ENCODE measurements around the gene NEDD4L. TPM values are rescaled to one million over a fixed set of nuclear protein-coding genes. Genes with fewer than 3 reads are reported as not detected.

NEDD4L gene
- total RNA-seq, 1 donor from 2014 or later: 3.8 TPM

GRCh38 chr18:58183226-58183625 is 139.2 kb downstream of the NEDD4L start:
- H3K4me1 Mint-ChIP-seq (ENCODE audit: low read depth): no peaks in the 10 kb centered on the region
- intact Hi-C loops (cut with micrococcal nuclease): no loop called here
- H3K36me3 Mint-ChIP-seq (ENCODE audit: low read depth): no peaks in the 10 kb centered on the region
- H3K9me3 Mint-ChIP-seq: no peaks in the 10 kb centered on the region
- no peak overlapping the region for H3K4me3 Mint-ChIP-seq
- peaks cover 9% of the 10 kb centered on the region for H3K27me3 Mint-ChIP-seq (ENCODE audit: insufficient read depth)
- no peak overlapping the region for H3K27ac Mint-ChIP-seq
- DNase-seq (ENCODE audit: low spot score): no peak

- no peaks in the 10 kb centered on the region for H3K4me1 Mint-ChIP-seq (ENCODE audit: low read depth)
- peaks cover 4% of the 10 kb centered on the region for H3K27me3 Mint-ChIP-seq (ENCODE audit: insufficient read depth)
- intact Hi-C loops (cut with micrococcal nuclease): no loop called here
- DNase-seq (ENCODE audit: low spot score): no peak
- no peaks in the 10 kb centered on the region for H3K9me3 Mint-ChIP-seq
- H3K27ac Mint-ChIP-seq: no peak overlapping the region
- no peaks in the 10 kb centered on the region for H3K36me3 Mint-ChIP-seq (ENCODE audit: low read depth)
- no peak overlapping the region for H3K4me3 Mint-ChIP-seq
Measured at GRCh38 chr18:58186258-58186948, 142.4 kb downstream of the NEDD4L start.

- H3K4me3 Mint-ChIP-seq: no peak overlapping the region
- H3K4me1 Mint-ChIP-seq (ENCODE audit: low read depth): no peaks in the 10 kb centered on the region
- DNase-seq (ENCODE audit: low spot score): no peak
- intact Hi-C loops (cut with micrococcal nuclease): no loop called here
- no peaks in the 10 kb centered on the region for H3K9me3 Mint-ChIP-seq
- H3K27me3 Mint-ChIP-seq (ENCODE audit: insufficient read depth): peaks cover 4% of the 10 kb centered on the region
- H3K27ac Mint-ChIP-seq: no peak overlapping the region
- H3K36me3 Mint-ChIP-seq (ENCODE audit: low read depth): no peaks in the 10 kb centered on the region
Measured at GRCh38 chr18:58187674-58188073, 143.6 kb downstream of the NEDD4L start.

- H3K9me3 Mint-ChIP-seq: no peaks in the 10 kb centered on the region
- no peak overlapping the region for H3K4me3 Mint-ChIP-seq
- no peaks in the 10 kb centered on the region for H3K36me3 Mint-ChIP-seq (ENCODE audit: low read depth)
- intact Hi-C loops (cut with micrococcal nuclease): no loop called here
- no peak for DNase-seq (ENCODE audit: low spot score)
- peaks cover 6% of the 10 kb centered on the region for H3K27me3 Mint-ChIP-seq (ENCODE audit: insufficient read depth)
- no peak overlapping the region for H3K27ac Mint-ChIP-seq
- no peaks in the 10 kb centered on the region for H3K4me1 Mint-ChIP-seq (ENCODE audit: low read depth)
Measured at GRCh38 chr18:58188996-58189395, 145.0 kb downstream of the NEDD4L start.

GRCh38 chr18:58190842-58191530 is 147.0 kb downstream of the NEDD4L start:
- peaks cover 9% of the 10 kb centered on the region for H3K4me1 Mint-ChIP-seq (ENCODE audit: low read depth)
- no peaks in the 10 kb centered on the region for H3K36me3 Mint-ChIP-seq (ENCODE audit: low read depth)
- no peak overlapping the region for H3K4me3 Mint-ChIP-seq
- no peaks in the 10 kb centered on the region for H3K9me3 Mint-ChIP-seq
- H3K27me3 Mint-ChIP-seq (ENCODE audit: insufficient read depth): peaks cover 6% of the 10 kb centered on the region
- intact Hi-C loops (cut with micrococcal nuclease): no loop called here
- no peak overlapping the region for H3K27ac Mint-ChIP-seq
- DNase-seq (ENCODE audit: low spot score): no peak

GRCh38 chr18:58191626-58192025 is 147.6 kb downstream of the NEDD4L start:
- no peak overlapping the region for H3K27ac Mint-ChIP-seq
- peaks cover 13% of the 10 kb centered on the region for H3K27me3 Mint-ChIP-seq (ENCODE audit: insufficient read depth)
- H3K4me3 Mint-ChIP-seq: no peak overlapping the region
- H3K36me3 Mint-ChIP-seq (ENCODE audit: low read depth): no peaks in the 10 kb centered on the region
- no peak for DNase-seq (ENCODE audit: low spot score)
- H3K4me1 Mint-ChIP-seq (ENCODE audit: low read depth): peaks cover 12% of the 10 kb centered on the region
- intact Hi-C loops (cut with micrococcal nuclease): no loop called here
- H3K9me3 Mint-ChIP-seq: no peaks in the 10 kb centered on the region

- H3K27ac Mint-ChIP-seq: no peak overlapping the region
Measured at GRCh38 chr18:58192519-58192918, 148.5 kb downstream of the NEDD4L start.

GRCh38 chr18:58194028-58194427 is 150.0 kb downstream of the NEDD4L start:
- Mint-ChIP-seq H3K27me3 (ENCODE audit: insufficient read depth) (peaks cover 15% of the 10 kb centered on the region), H3K27ac (no peak overlapping the region), H3K36me3 (ENCODE audit: low read depth) (no peaks in the 10 kb centered on the region), H3K4me3 (no peak overlapping the region), H3K9me3 (no peaks in the 10 kb centered on the region), H3K4me1 (ENCODE audit: low read depth) (peaks cover 12% of the 10 kb centered on the region)
- DNase-seq (ENCODE audit: low spot score): no peak
- intact Hi-C loops (cut with micrococcal nuclease): no loop called here

More at GRCh38 chr18:58192519-58192918, 148.5 kb downstream of the NEDD4L start:
- Mint-ChIP-seq H3K4me1 (ENCODE audit: low read depth) (peaks cover 12% of the 10 kb centered on the region), H3K36me3 (ENCODE audit: low read depth) (no peaks in the 10 kb centered on the region), H3K9me3 (no peaks in the 10 kb centered on the region), H3K27me3 (ENCODE audit: insufficient read depth) (peaks cover 15% of the 10 kb centered on the region), H3K4me3 (no peak overlapping the region)
- no peak for DNase-seq (ENCODE audit: low spot score)
- intact Hi-C loops (cut with micrococcal nuclease): no loop called here

- intact Hi-C loops (cut with micrococcal nuclease): no loop called here
- peak overlapping the region; percentile 38 for H3K4me3 Mint-ChIP-seq
- H3K36me3 Mint-ChIP-seq (ENCODE audit: low read depth): no peaks in the 10 kb centered on the region
- H3K27ac Mint-ChIP-seq: no peak overlapping the region
- H3K9me3 Mint-ChIP-seq: no peaks in the 10 kb centered on the region
- H3K4me1 Mint-ChIP-seq (ENCODE audit: low read depth): peaks cover 12% of the 10 kb centered on the region
- peaks cover 18% of the 10 kb centered on the region for H3K27me3 Mint-ChIP-seq (ENCODE audit: insufficient read depth)
- DNase-seq (ENCODE audit: low spot score): no peak
Measured at GRCh38 chr18:58195278-58195765, 151.3 kb downstream of the NEDD4L start.

- Mint-ChIP-seq H3K4me1 (ENCODE audit: low read depth) (peaks cover 12% of the 10 kb centered on the region), H3K27ac (no peak overlapping the region), H3K4me3 (no peak overlapping the region), H3K9me3 (no peaks in the 10 kb centered on the region), H3K27me3 (ENCODE audit: insufficient read depth) (peaks cover 18% of the 10 kb centered on the region), H3K36me3 (ENCODE audit: low read depth) (no peaks in the 10 kb centered on the region)
- intact Hi-C loops (cut with micrococcal nuclease): no loop called here
- DNase-seq (ENCODE audit: low spot score): no peak
Measured at GRCh38 chr18:58196164-58196563, 152.1 kb downstream of the NEDD4L start.

- intact Hi-C loops (cut with micrococcal nuclease): no loop called here
- Mint-ChIP-seq H3K27ac (no peak overlapping the region), H3K36me3 (ENCODE audit: low read depth) (no peaks in the 10 kb centered on the region), H3K27me3 (ENCODE audit: insufficient read depth) (peaks cover 23% of the 10 kb centered on the region), H3K4me3 (no peak overlapping the region), H3K4me1 (ENCODE audit: low read depth) (peaks cover 12% of the 10 kb centered on the region), H3K9me3 (no peaks in the 10 kb centered on the region)
- DNase-seq (ENCODE audit: low spot score): no peak
Measured at GRCh38 chr18:58196881-58197872, 153.2 kb downstream of the NEDD4L start.

- Mint-ChIP-seq H3K9me3 (no peaks in the 10 kb centered on the region), H3K27ac (no peak overlapping the region), H3K4me1 (ENCODE audit: low read depth) (peaks cover under 1% of the 10 kb centered on the region), H3K4me3 (no peak overlapping the region), H3K36me3 (ENCODE audit: low read depth) (no peaks in the 10 kb centered on the region), H3K27me3 (ENCODE audit: insufficient read depth) (peaks cover 19% of the 10 kb centered on the region)
- no peak for DNase-seq (ENCODE audit: low spot score)
- intact Hi-C loops (cut with micrococcal nuclease): no loop called here
Measured at GRCh38 chr18:58201268-58201667, 157.2 kb downstream of the NEDD4L start.
